A549 (cell line): ENCODE results near the gene IDE. TPM values are rescaled to one million over a fixed set of nuclear protein-coding genes. Genes with fewer than 3 reads are reported as not detected.

Experiments
- ATAC-seq, 2 experiments: fragments of 200-7000 bp in 1 of 2; fragments of >200 bp in 1 of 2; cut with Nextera tagmentation in 1 of 2; cut with Tn5 transposase in 1 of 2; 3 replicates each; pipeline versions ENCODE4 v1.8.0 to v1.9.1; 2018 to 2020; ENCODE audit warnings: mild to moderate bottlenecking in 1 of 2, moderate library complexity in 1 of 2
- CTCF ChIA-PET: fragments of 300-600 bp; sonication (Branson Sonifier 250); formaldehyde crosslinking; extraction: SDS; loops from one replicate; lab custom pipeline; 2021; ENCODE audit warnings: antibody characterized with exemption, inconsistent platforms; lab: Yijun Ruan, JAX
- POLR2A ChIA-PET: fragments of 350-600 bp; formaldehyde crosslinking; extraction: SDS; loops from one replicate; lab custom pipeline; 2021; ENCODE audit warnings: antibody characterized with exemption, inconsistent platforms; lab: Yijun Ruan, JAX
- DNase-seq, 2 experiments: peaks; one replicate each; pipeline versions ENCODE4 v3.0.0 to v3.0.0-alpha.2; 2011 to 2016; ENCODE audit warnings: low read depth in 1 of 2, low spot score in 1 of 2
- FAIRE-seq: peaks from 2 replicates; lab custom pipeline; 2011; peaks lifted over from hg19 to GRCh38; lab: Jason Lieb, UNC
- H3K27ac ChIP-seq, 2 experiments: fragments of >200 bp; sonication (Bioruptor Twin); formaldehyde crosslinking; 3 replicates each; pipeline ENCODE4 v1.5.1; 2016 to 2017
- H3K4me1 ChIP-seq: fragments of >200 bp; sonication (Bioruptor Twin); formaldehyde crosslinking; 3 replicates; pipeline ENCODE4 v1.6.1; 2016
- H3K4me2 ChIP-seq: fragments of >200 bp; sonication (Bioruptor Twin); formaldehyde crosslinking; 3 replicates; pipeline ENCODE4 v1.6.1; 2016
- H3K4me3 ChIP-seq: fragments of >200 bp; sonication (Bioruptor Twin); formaldehyde crosslinking; 3 replicates; pipeline ENCODE4 v1.5.1; 2016
- H3K9me3 ChIP-seq: fragments of >200 bp; sonication (Bioruptor Twin); formaldehyde crosslinking; 3 replicates; pipeline ENCODE4 v1.6.1; 2016
- CHD2 ChIP-seq: fragments of 150-350 bp; IDR thresholded peaks from 2 replicates; pipeline ENCODE4 v1.6.1; 2014; ENCODE audit warnings: low read length; ENCODE audit not compliant: partially characterized antibody
- ELK1 ChIP-seq: fragments of 150-350 bp; IDR thresholded peaks from 2 replicates; pipeline ENCODE4 v1.6.1; 2014; ENCODE audit warnings: low read depth, mild to moderate bottlenecking, low read length
- EP300 ChIP-seq, 2 experiments: fragments of >200 bp; sonication (Bioruptor Twin); formaldehyde crosslinking; IDR thresholded peaks; 2 replicates in 1 of 2; 3 replicates in 1 of 2; pipeline ENCODE4 v1.6.1; 2016 to 2017
- FOSL2 ChIP-seq, 2 experiments: fragments of 450-650 bp in 1 of 2; fragments of >200 bp in 1 of 2; sonication (Bioruptor Twin) in 1 of 2; formaldehyde crosslinking; IDR thresholded peaks; 2 replicates each; pipeline versions ENCODE4 v1.5.0 to v1.6.1; 2016 to 2020; ENCODE audit warnings: mild to moderate bottlenecking in 1 of 2, moderate library complexity in 1 of 2
- FOXS1 ChIP-seq: fragments of 250-450 bp; sonication (Bioruptor Pico); IDR thresholded peaks from 2 replicates; pipeline ENCODE4 v1.5.0; 2020; ENCODE audit warnings: mild to moderate bottlenecking, moderate library complexity
- GATA3 ChIP-seq: IDR thresholded peaks from 2 replicates; pipeline ENCODE4 v1.6.1; 2012; ENCODE audit warnings: borderline replicate concordance
- HES2 ChIP-seq: fragments of >200 bp; sonication (Bioruptor Twin); formaldehyde crosslinking; IDR thresholded peaks from 2 replicates; pipeline ENCODE4 v1.6.1; 2016
- HEYL ChIP-seq: fragments of 250-450 bp; sonication (Bioruptor Pico); IDR thresholded peaks from 2 replicates; pipeline ENCODE4 v1.8.0; 2021; ENCODE audit warnings: mild to moderate bottlenecking, moderate library complexity
- HOXA7 ChIP-seq: fragments of 250-450 bp; sonication (Bioruptor Pico); IDR thresholded peaks from 2 replicates; pipeline ENCODE4 v1.5.0; 2020; ENCODE audit warnings: mild to moderate bottlenecking, moderate library complexity
- HOXB13 ChIP-seq: fragments of 250-450 bp; sonication (Bioruptor Pico); IDR thresholded peaks from 2 replicates; pipeline ENCODE4 v1.5.0; 2020; ENCODE audit warnings: low read depth, mild to moderate bottlenecking, moderate library complexity
- JUN ChIP-seq, 2 experiments: fragments of >200 bp; sonication (Bioruptor Twin); formaldehyde crosslinking; IDR thresholded peaks; 2 replicates in 1 of 2; 3 replicates in 1 of 2; pipeline ENCODE4 v1.6.1; 2016 to 2017
- KDM5A ChIP-seq: fragments of 200-600 bp; sonication (generic); IDR thresholded peaks from 2 replicates; pipeline ENCODE4 v1.6.1; 2016; ENCODE audit warnings: antibody characterized with exemption, mild to moderate bottlenecking
- MAZ ChIP-seq: fragments of 150-350 bp; IDR thresholded peaks from 2 replicates; pipeline ENCODE4 v1.6.1; 2014; ENCODE audit warnings: antibody characterized with exemption, low read depth, low read length, borderline replicate concordance
- POLR2AphosphoS2 ChIP-seq: conservative IDR thresholded peaks from 2 replicates; pipeline ENCODE4 v1.6.1; 2012; ENCODE audit warnings: low read length, improper control_type of control experiment, inconsistent platforms
- RAD21 ChIP-seq, 2 experiments: fragments of >200 bp in 1 of 2; sonication (Bioruptor Twin) in 1 of 2; formaldehyde crosslinking in 1 of 2; IDR thresholded peaks in 1 of 2; conservative IDR thresholded peaks in 1 of 2; 2 replicates in 1 of 2; 3 replicates in 1 of 2; pipeline ENCODE4 v1.6.1; 2012 to 2018; ENCODE audit warnings: inconsistent platforms in 1 of 2
- REST ChIP-seq: fragments of 200-600 bp; sonication (generic); IDR thresholded peaks from 2 replicates; pipeline ENCODE4 v1.6.1; 2016; ENCODE audit warnings: antibody characterized with exemption, mild to moderate bottlenecking, moderate library complexity
- SREBF2 ChIP-seq: fragments of 450-650 bp; IDR thresholded peaks from 2 replicates; pipeline ENCODE4 v1.6.1; 2014; ENCODE audit warnings: mild to moderate bottlenecking, moderate library complexity
- TFCP2L1 ChIP-seq: fragments of 250-450 bp; sonication (Bioruptor Pico); IDR thresholded peaks from 2 replicates; pipeline ENCODE4 v1.5.0; 2021; ENCODE audit warnings: mild to moderate bottlenecking
- TP53 ChIP-seq: fragments of 250-450 bp; sonication (Bioruptor Pico); IDR thresholded peaks from 2 replicates; pipeline ENCODE4 v1.5.0; 2021; ENCODE audit warnings: mild to moderate bottlenecking, moderate library complexity
- ZC3H11A ChIP-seq: fragments of 450-650 bp; IDR thresholded peaks from 2 replicates; pipeline ENCODE4 v1.6.1; 2014; ENCODE audit warnings: antibody characterized with exemption, mild to moderate bottlenecking
- ZFP36 ChIP-seq: fragments of 450-650 bp; IDR thresholded peaks from 2 replicates; pipeline ENCODE4 v1.6.1; 2014; ENCODE audit warnings: borderline replicate concordance; ENCODE audit not compliant: partially characterized antibody
- ZSCAN20 ChIP-seq: fragments of 250-450 bp; sonication (Bioruptor Pico); IDR thresholded peaks from 2 replicates; pipeline ENCODE4 v1.8.0; 2022; ENCODE audit warnings: mild to moderate bottlenecking, moderate library complexity
- WGBS: methylation state at CpG from one replicate; pipeline ENCODE4 v1.1.6; 2017; ENCODE audit errors: missing lambda C conversion rate; 5-methylcytosine and 5-hydroxymethylcytosine counted together
- polyA plus RNA-seq, 4 experiments: library from polyadenylated mRNA; depleted of rRNA in 3 of 4; stranded (reverse); fragments of >200 nt; fragmentation: RNase III in 1 of 4; extraction: RNeasy Plus Mini Kit Qiagen cat#74134 plus additional on column Dnase treatment in 1 of 4; gene quantifications; 2 replicates in 3 of 4; 3 replicates in 1 of 4; pipeline ENCODE4 v1.2.3, GENCODE V29; 2011 to 2017

The IDE gene
- polyA plus RNA-seq, 2 of the 4 experiments (the other 2 are of a cell fraction), result 25.1 to 61.1 TPM

- Histone ChIP-seq H3K27ac (no peak overlapping the region), H3K9me3 (no peaks in the 10 kb centered on the region), H3K4me1 (no peaks in the 10 kb centered on the region), H3K4me2 (no peak overlapping the region), H3K4me3 (no peak overlapping the region)
- WGBS, result 78% methylated on average over 4 of the region's 4 CpGs
- no peak for ATAC-seq
- ChIA-PET CTCF (interaction anchor here (0.6 to 4.2 kb wide), 18 partner anchors 9 to 564 kb away, joined by 3 to 50 read pairs (median 4); no protein-coding TSS in a partner anchor), POLR2A (no interaction called here)
- TF ChIP-seq POLR2AphosphoS2 (no peak), GATA3 (no peak), TP53 (CRISPR knock-in tag) (no peak), EP300 (IDR thresholded peaks at IDR 0.05) (no peak)
- FAIRE-seq, result no peak
- DNase-seq, result no peak
These were observed 139.5 kb downstream of the IDE start for GRCh38 chr10:92434385-92434784.

GRCh38 chr10:92432596-92432995 lies 141.3 kb downstream of the IDE start:
- H3K4me1 ChIP-seq, result no peaks in the 10 kb centered on the region
- no peak overlapping the region for H3K27ac ChIP-seq
- ChIA-PET POLR2A (no interaction called here), CTCF (interaction anchor here (4.2 kb wide), 1 partner anchor 346 kb away, joined by 50 read pairs; no protein-coding TSS in a partner anchor)
- DNase-seq (no peak), FAIRE-seq (no peak), ATAC-seq (no peak)
- H3K4me2 ChIP-seq, result no peak overlapping the region
- H3K4me3 ChIP-seq, result no peak overlapping the region
- no peaks in the 10 kb centered on the region for H3K9me3 ChIP-seq
- 69% methylated on average over 4 of the region's 4 CpGs for WGBS
- TF ChIP-seq HES2 (no peak), JUN (IDR thresholded peaks at IDR 0.05) (no peak), SREBF2 (no peak), ZSCAN20 (CRISPR knock-in tag) (no peak), ZFP36 (no peak), CHD2 (no peak), ELK1 (no peak), REST (no peak)

- H3K4me3 ChIP-seq, result no peak overlapping the region
- POLR2A ChIA-PET, result no interaction called here
- H3K27ac ChIP-seq, result no peak overlapping the region
- H3K4me1 ChIP-seq, result no peaks in the 10 kb centered on the region
- no peaks in the 10 kb centered on the region for H3K9me3 ChIP-seq
- ATAC-seq (no peak), DNase-seq (no peak), FAIRE-seq (no peak)
- TF ChIP-seq FOXS1 (no peak), ZC3H11A (no peak), ELK1 (no peak), HOXA7 (no peak), HEYL (CRISPR knock-in tag) (no peak), MAZ (no peak), TFCP2L1 (no peak), FOSL2 (IDR thresholded peaks at IDR 0.05) (no peak), FOSL2 (CRISPR knock-in tag; IDR thresholded peaks at IDR 0.05) (no peak), HOXB13 (CRISPR knock-in tag) (no peak), KDM5A (no peak), HES2 (no peak), RAD21 (conservative IDR thresholded peaks at IDR 0.05 in 1 of 2, IDR thresholded peaks at IDR 0.05 in 1 of 2) (no peak)
- H3K4me2 ChIP-seq, result no peak overlapping the region
- CTCF ChIA-PET, result interaction anchor here (0.6 kb wide), 1 partner anchor 342 kb away, joined by 4 read pairs; no protein-coding TSS in a partner anchor
- WGBS, result 90% methylated on average over 6 of the region's 6 CpGs
These were observed 143.8 kb downstream of the IDE start for GRCh38 chr10:92430103-92430502.
